Mesothelial cell of epicardium (in vitro differentiated cells): Measurements from ENCODE around the gene CBX1. TPM values are rescaled to one million over a fixed set of nuclear protein-coding genes. Genes with fewer than 3 reads are reported as not detected.
A peak's percentile ranks its signal among the peaks of the same experiment; 100 is the strongest.

Experiments
- DNase-seq, 2 experiments: peaks; one replicate each; pipeline ENCODE4 v3.0.0; 2021; ENCODE audit warnings: low spot score in 2 of 2; ENCODE audit not compliant: unreplicated experiment in 2 of 2
- H3K27ac Mint-ChIP-seq: 2 replicates; pipeline ENCODE4 v1.8.0; 2021; ENCODE audit warnings: mixed read lengths
- H3K27me3 Mint-ChIP-seq: 2 replicates; pipeline ENCODE4 v1.8.0; 2021; ENCODE audit warnings: low read depth, mixed read lengths
- H3K36me3 Mint-ChIP-seq: 2 replicates; pipeline ENCODE4 v1.8.0; 2021; ENCODE audit warnings: mixed read lengths
- H3K4me1 Mint-ChIP-seq: 2 replicates; pipeline ENCODE4 v1.8.0; 2021; ENCODE audit warnings: mixed read lengths
- H3K4me3 Mint-ChIP-seq: 2 replicates; pipeline ENCODE4 v1.8.0; 2021; ENCODE audit warnings: mild to moderate bottlenecking, moderate library complexity, mixed read lengths
- H3K9me3 Mint-ChIP-seq: 2 replicates; pipeline ENCODE4 v1.8.0; 2021; ENCODE audit warnings: mixed read lengths
- total RNA-seq: library from RNA; stranded (reverse); gene quantifications from 3 replicates; pipeline ENCODE4 v1.2.1, GENCODE V29; 2021
- TF ChIP-seq, protein P1 (sequence below): fragments of 200-600 bp; sonication (generic); IDR thresholded peaks from one replicate; pipeline ENCODE4 v1.5.0; 2021; ENCODE audit warnings: antibody characterized with exemption; ENCODE audit not compliant: unreplicated experiment

The CBX1 gene
- total RNA-seq, 1 donor from 2014 or later: 142 TPM

DNA sequence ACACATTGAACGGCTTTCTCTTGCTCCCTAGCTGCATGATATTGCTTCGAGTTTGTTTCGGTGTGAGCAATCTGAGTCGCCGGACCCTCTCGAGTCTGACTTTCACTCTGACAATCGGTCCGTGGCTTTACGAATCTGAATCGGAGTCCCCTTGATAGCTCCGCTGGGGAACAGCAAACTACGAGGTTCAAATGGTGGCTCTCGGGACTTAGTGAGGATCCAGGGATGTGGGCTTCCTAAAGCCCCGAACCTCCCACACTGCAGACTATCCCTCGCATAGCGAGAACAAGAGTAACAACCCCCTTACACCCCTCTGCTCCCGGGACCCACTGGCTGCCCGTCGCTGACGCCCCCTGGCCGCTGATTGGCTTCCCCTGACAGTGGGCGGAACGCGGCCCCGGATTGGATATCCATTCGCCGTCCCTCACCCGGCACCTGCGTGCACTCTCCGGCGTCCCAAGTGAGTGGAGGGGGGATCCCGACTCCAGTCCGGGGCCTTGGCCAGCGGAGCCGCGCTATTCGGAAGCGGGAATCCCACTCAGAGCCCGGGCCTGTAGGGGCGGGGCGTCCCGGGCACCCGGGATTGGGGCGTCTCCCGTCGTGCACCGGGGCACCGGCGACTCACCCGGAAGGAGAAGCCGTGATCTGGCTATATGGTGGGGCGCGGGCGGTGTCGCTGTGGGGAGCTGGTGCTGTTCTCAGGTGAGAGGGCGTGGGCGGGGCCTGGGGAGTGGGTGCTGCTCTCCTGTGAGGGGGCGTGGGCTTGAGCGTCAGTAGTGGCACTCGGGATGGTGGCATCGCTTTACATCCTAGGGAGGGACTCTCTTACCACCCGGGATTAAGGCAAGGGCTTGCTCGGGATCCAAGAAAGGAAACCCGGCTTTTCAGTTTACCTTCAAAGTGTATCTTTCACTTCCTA, 6.1 kb upstream of the CBX1 start, which contains the start of gene SNX11:
Gene SNX11 (plus strand): TSS at position 630 of the 919 bp plus-strand sequence. CDS start 4,278 bp downstream, outside the sequence.
- H3K36me3 Mint-ChIP-seq: peaks cover 2% of the 10 kb centered on the region
- no peaks in the 10 kb centered on the region for H3K9me3 Mint-ChIP-seq
- peak within 1 kb of the TSS; percentile 96 for H3K4me3 Mint-ChIP-seq
- TF ChIP-seq, protein P1, sequence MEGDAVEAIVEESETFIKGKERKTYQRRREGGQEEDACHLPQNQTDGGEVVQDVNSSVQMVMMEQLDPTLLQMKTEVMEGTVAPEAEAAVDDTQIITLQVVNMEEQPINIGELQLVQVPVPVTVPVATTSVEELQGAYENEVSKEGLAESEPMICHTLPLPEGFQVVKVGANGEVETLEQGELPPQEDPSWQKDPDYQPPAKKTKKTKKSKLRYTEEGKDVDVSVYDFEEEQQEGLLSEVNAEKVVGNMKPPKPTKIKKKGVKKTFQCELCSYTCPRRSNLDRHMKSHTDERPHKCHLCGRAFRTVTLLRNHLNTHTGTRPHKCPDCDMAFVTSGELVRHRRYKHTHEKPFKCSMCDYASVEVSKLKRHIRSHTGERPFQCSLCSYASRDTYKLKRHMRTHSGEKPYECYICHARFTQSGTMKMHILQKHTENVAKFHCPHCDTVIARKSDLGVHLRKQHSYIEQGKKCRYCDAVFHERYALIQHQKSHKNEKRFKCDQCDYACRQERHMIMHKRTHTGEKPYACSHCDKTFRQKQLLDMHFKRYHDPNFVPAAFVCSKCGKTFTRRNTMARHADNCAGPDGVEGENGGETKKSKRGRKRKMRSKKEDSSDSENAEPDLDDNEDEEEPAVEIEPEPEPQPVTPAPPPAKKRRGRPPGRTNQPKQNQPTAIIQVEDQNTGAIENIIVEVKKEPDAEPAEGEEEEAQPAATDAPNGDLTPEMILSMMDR: no peak
- H3K27ac Mint-ChIP-seq: peak within 1 kb of the TSS; percentile 91
- H3K4me1 Mint-ChIP-seq: peaks cover 15% of the 10 kb centered on the region
- DNase-seq: peak; percentile 80 to 88
- H3K27me3 Mint-ChIP-seq: no peaks in the 10 kb centered on the region

DNA sequence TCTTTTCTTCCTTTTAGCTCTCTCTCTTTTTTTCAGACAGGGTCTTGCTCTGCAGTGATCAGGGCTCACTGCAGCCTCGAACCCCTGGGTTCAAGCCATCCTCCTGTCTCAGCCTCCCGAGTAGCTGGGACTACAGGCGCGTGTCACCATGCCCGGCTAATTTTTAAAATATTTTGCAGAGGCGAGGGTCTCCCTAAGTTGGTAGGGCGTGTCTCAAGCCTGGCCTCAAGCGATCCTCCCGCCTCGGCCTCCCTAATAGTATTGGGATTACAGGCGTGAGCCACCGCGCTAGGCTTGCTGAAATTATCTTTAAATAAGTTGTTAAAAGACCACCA, 5.5 kb upstream of the CBX1 start:
- TF ChIP-seq, protein P1: no peak
- Mint-ChIP-seq H3K4me1 (peaks cover 15% of the 10 kb centered on the region), H3K27me3 (no peaks in the 10 kb centered on the region), H3K4me3 (peak overlapping the region; percentile 96), H3K9me3 (no peaks in the 10 kb centered on the region), H3K27ac (peak overlapping the region; percentile 91), H3K36me3 (no peaks in the 10 kb centered on the region)
- no peak for DNase-seq

DNA sequence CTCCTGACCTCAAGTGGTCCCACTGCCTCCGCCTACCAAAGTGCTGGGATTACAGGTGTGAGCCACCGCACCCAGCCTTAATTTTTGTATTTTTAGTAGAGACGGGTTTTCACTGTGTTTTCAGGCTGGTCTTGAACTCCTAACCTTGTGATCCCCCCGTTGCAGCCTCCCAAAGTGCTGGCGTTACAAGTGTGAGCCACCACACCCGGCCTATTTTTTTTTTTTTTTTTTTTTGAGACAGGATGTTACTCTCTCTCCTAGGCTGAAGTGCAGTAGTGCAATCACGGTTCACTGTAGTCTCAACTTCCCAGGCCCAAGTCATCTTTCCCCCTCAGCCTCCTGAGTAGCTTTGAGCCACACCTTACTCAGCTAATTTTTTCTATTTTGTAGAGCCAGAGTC, 3.2 kb upstream of the CBX1 start:
- Mint-ChIP-seq H3K9me3 (no peaks in the 10 kb centered on the region), H3K4me3 (no peak overlapping the region), H3K36me3 (no peaks in the 10 kb centered on the region), H3K4me1 (peaks cover 27% of the 10 kb centered on the region), H3K27ac (no peak overlapping the region), H3K27me3 (no peaks in the 10 kb centered on the region)
- TF ChIP-seq, protein P1: no peak
- DNase-seq: no peak

DNA sequence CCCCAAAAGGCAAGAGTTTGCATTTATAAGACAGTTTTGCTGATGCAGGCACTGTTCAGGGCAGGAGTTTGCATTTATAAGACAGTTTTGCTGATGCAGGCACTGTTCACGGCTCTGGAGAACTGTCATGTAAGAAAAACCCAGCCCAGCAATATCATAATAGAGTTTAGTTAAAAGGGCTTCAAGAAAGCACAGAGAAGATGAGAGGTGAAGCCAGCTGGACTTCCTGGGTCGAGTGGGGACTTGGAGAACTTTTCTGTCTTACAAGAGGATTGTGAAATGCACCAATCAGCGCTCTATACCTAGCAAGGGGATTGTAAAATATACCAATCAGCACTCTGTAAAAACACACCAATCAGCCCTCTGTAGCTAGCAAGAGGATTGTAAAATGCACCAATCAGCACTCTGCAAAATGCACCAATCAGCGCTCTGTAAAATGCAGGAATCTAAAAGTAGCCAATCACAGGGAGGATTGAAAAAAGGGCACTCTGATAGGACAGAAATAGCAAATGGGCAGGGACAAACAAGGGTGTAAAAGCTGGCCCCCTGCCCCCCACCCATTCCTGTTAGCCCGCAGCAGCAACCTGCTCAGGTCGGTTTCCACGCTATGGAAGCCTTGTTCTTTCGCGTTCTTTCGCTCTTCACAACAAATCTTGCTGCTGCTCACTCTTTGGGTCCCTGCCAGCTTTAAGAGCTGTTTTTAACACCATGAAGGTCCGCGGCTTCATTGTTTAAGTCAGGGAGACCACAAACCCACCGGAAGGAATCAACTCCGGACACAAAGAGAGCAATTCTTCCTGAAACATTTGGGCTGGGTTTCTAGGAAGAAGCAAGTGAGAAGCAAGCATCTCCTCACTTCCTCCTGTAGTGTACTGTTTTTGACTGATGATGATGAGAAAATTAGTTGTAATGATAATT, 1.8 kb upstream of the CBX1 start:
- Mint-ChIP-seq H3K36me3 (no peaks in the 10 kb centered on the region), H3K4me1 (peaks cover 18% of the 10 kb centered on the region), H3K27ac (no peak overlapping the region), H3K27me3 (no peaks in the 10 kb centered on the region), H3K9me3 (no peaks in the 10 kb centered on the region), H3K4me3 (no peak overlapping the region)
- TF ChIP-seq, protein P1: no peak
- no peak for DNase-seq

DNA sequence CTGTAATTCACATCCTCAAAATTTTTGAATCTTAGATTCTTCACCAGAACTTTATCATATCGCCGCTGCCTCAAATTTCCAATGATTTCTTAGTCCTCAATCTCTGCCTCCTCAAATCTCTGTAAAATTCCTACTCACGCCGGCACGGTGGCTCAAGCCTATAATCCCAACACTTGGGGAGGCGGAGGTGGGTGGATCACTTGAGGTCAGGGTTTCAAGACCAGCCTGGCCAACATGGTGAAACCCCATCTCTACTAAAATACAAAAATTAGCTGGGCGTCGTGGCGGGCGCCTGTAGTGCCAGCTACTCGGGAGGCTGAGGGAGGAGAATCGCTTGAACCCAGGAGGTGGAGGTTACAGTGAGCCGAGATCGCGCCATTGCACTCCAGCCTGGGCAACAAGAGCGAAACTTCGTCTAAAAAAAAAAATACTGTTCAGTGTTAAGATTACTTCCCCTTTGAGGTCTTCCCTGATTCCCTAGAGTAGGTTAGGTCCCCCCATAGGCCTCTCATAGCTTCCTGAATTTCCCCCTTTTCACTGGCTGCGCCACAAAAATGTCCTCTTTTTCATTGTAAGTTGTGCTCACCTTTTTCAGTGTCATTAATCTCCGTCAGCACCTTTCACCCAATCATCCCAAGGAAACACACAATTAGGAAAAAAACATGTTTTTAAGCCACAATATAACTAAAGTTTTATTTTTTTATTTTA, 919 bp upstream of the CBX1 start:
- DNase-seq: no peak
- no peaks in the 10 kb centered on the region for H3K9me3 Mint-ChIP-seq
- H3K27ac Mint-ChIP-seq: peak overlapping the region; percentile 53
- H3K36me3 Mint-ChIP-seq: no peaks in the 10 kb centered on the region
- peaks cover 16% of the 10 kb centered on the region for H3K4me1 Mint-ChIP-seq
- no peaks in the 10 kb centered on the region for H3K27me3 Mint-ChIP-seq
- TF ChIP-seq, protein P1: no peak
- H3K4me3 Mint-ChIP-seq: peak overlapping the region; percentile 91
